ENCODE measurements around the gene ZBTB21. TPM values are rescaled to one million over a fixed set of nuclear protein-coding genes. Genes with fewer than 3 reads are reported as not detected.
"Not testable (repeated sequence)": the region's sequence is repeated elsewhere in the genome, so short reads cannot be mapped to it uniquely, and the experiment has no call there.

Gene ZBTB21
- total RNA-seq, 1 donor from 2014 or later, result 7.8 TPM

GRCh38 chr21:41973861-41974751 is 36.1 kb downstream of the ZBTB21 start:
- no peak for DNase-seq (ENCODE audit: low spot score)
- intact Hi-C loops (cut with DNase I), result no loop called here

GRCh38 chr21:41973427-41973831 is 36.7 kb downstream of the ZBTB21 start:
- no peak for DNase-seq (ENCODE audit: low spot score)
- intact Hi-C loops (cut with DNase I), result no loop called here

- no peak for DNase-seq (ENCODE audit: low spot score)
- intact Hi-C loops (cut with DNase I), result no loop called here
These were observed 37.5 kb downstream of the ZBTB21 start for GRCh38 chr21:41972511-41973205.

- intact Hi-C loops (cut with DNase I), result no loop called here
- no peak for DNase-seq (ENCODE audit: low spot score)
These were observed 38.3 kb downstream of the ZBTB21 start for GRCh38 chr21:41971891-41972290.

GRCh38 chr21:41970751-41971653 is 39.2 kb downstream of the ZBTB21 start:
- intact Hi-C loops (cut with DNase I), result no loop called here
- no peak for DNase-seq (ENCODE audit: low spot score)

GRCh38 chr21:41970106-41970391 is 40.1 kb downstream of the ZBTB21 start:
- no peak for DNase-seq (ENCODE audit: low spot score)
- intact Hi-C loops (cut with DNase I), result no loop called here

- DNase-seq (ENCODE audit: low spot score), result no peak
- intact Hi-C loops (cut with DNase I), result no loop called here
These were observed 42.5 kb downstream of the ZBTB21 start for GRCh38 chr21:41967708-41968107.

- DNase-seq (ENCODE audit: low spot score), result no peak
- intact Hi-C loops (cut with DNase I), result no loop called here
These were observed 43.1 kb downstream of the ZBTB21 start for GRCh38 chr21:41966872-41967621.

GRCh38 chr21:41966041-41966833 is 43.9 kb downstream of the ZBTB21 start:
- no peak for DNase-seq (ENCODE audit: low spot score)
- intact Hi-C loops (cut with DNase I), result no loop called here

- intact Hi-C loops (cut with DNase I), result no loop called here
- no peak for DNase-seq (ENCODE audit: low spot score)
These were observed 44.6 kb downstream of the ZBTB21 start for GRCh38 chr21:41965461-41966013.

- intact Hi-C loops (cut with DNase I), result no loop called here
- DNase-seq (ENCODE audit: low spot score), result no peak
These were observed 45.1 kb downstream of the ZBTB21 start for GRCh38 chr21:41965045-41965444.

GRCh38 chr21:41964171-41964570 is 46.0 kb downstream of the ZBTB21 start:
- DNase-seq (ENCODE audit: low spot score), result no peak
- intact Hi-C loops (cut with DNase I), result no loop called here

GRCh38 chr21:41962425-41962966 is 47.7 kb downstream of the ZBTB21 start:
- no peak for DNase-seq (ENCODE audit: low spot score)
- intact Hi-C loops (cut with DNase I), result no loop called here

- no peak for DNase-seq (ENCODE audit: low spot score)
- intact Hi-C loops (cut with DNase I), result no loop called here
These were observed 48.4 kb downstream of the ZBTB21 start for GRCh38 chr21:41961753-41962152.

- DNase-seq (ENCODE audit: low spot score), result no peak
These were observed 48.9 kb downstream of the ZBTB21 start for GRCh38 chr21:41961282-41961701.

GRCh38 chr21:41960386-41960785 is 49.8 kb downstream of the ZBTB21 start:
- intact Hi-C loops (cut with DNase I), result no loop called here
- DNase-seq (ENCODE audit: low spot score), result no peak

More at GRCh38 chr21:41961282-41961701, 48.9 kb downstream of the ZBTB21 start:
- intact Hi-C loops (cut with DNase I), result no loop called here

- intact Hi-C loops (cut with DNase I), result loop anchor here (10.0 kb wide), 1 partner anchor 155 kb away; no protein-coding TSS in a partner anchor
- not testable (repeated sequence) for DNase-seq (ENCODE audit: low spot score)
These were observed 50.5 kb downstream of the ZBTB21 start for GRCh38 chr21:41959697-41960096.

All from cardiac septum (tissue), 1 donor.